ENCODE data around the gene AACS.
"Not testable (repeated sequence)": the region's sequence is repeated elsewhere in the genome, so short reads cannot be mapped to it uniquely, and the experiment has no call there.

The AACS gene

GRCh38 chr12:125098676-125099408 lies 33.6 kb downstream of the AACS start:
- Histone ChIP-seq H3K36me3 (ENCODE audit: control insufficient read depth, insufficient read depth, low read length) (no peaks in the 10 kb centered on the region), H3K9me3 (ENCODE audit: control insufficient read depth, low read length) (no peaks in the 10 kb centered on the region), H3K4me1 (ENCODE audit: control insufficient read depth, insufficient read depth, low read length) (peaks cover 66% of the 10 kb centered on the region), H3K9ac (ENCODE audit: low read length) (no peak overlapping the region), H3K27me3 (ENCODE audit: control insufficient read depth, insufficient read depth, low read length) (no peaks in the 10 kb centered on the region), H3K4me3 (ENCODE audit: low read length) (no peak overlapping the region)

- H3K9me3 ChIP-seq (ENCODE audit: control insufficient read depth, low read length), result no peaks in the 10 kb centered on the region
- no peak overlapping the region for H3K9ac ChIP-seq (ENCODE audit: low read length)
- peaks cover 63% of the 10 kb centered on the region for H3K4me1 ChIP-seq (ENCODE audit: control insufficient read depth, insufficient read depth, low read length)
- no peak overlapping the region for H3K4me3 ChIP-seq (ENCODE audit: low read length)
- peaks cover 5% of the 10 kb centered on the region for H3K36me3 ChIP-seq (ENCODE audit: control insufficient read depth, insufficient read depth, low read length)
- no peaks in the 10 kb centered on the region for H3K27me3 ChIP-seq (ENCODE audit: control insufficient read depth, insufficient read depth, low read length)
These were observed 34.2 kb downstream of the AACS start for GRCh38 chr12:125099409-125099782.

GRCh38 chr12:125100551-125101434 lies 35.6 kb downstream of the AACS start:
- Histone ChIP-seq H3K9ac (ENCODE audit: low read length) (no peak overlapping the region), H3K36me3 (ENCODE audit: control insufficient read depth, insufficient read depth, low read length) (peaks cover 5% of the 10 kb centered on the region), H3K4me3 (ENCODE audit: low read length) (no peak overlapping the region), H3K9me3 (ENCODE audit: control insufficient read depth, low read length) (no peaks in the 10 kb centered on the region), H3K27me3 (ENCODE audit: control insufficient read depth, insufficient read depth, low read length) (no peaks in the 10 kb centered on the region), H3K4me1 (ENCODE audit: control insufficient read depth, insufficient read depth, low read length) (peaks cover 63% of the 10 kb centered on the region)

GRCh38 chr12:125104982-125105381 lies 39.7 kb downstream of the AACS start:
- Histone ChIP-seq H3K4me3 (ENCODE audit: low read length) (no peak overlapping the region), H3K9ac (ENCODE audit: low read length) (no peak overlapping the region), H3K27me3 (ENCODE audit: control insufficient read depth, insufficient read depth, low read length) (no peaks in the 10 kb centered on the region), H3K4me1 (ENCODE audit: control insufficient read depth, insufficient read depth, low read length) (peaks cover 33% of the 10 kb centered on the region), H3K9me3 (ENCODE audit: control insufficient read depth, low read length) (no peaks in the 10 kb centered on the region), H3K36me3 (ENCODE audit: control insufficient read depth, insufficient read depth, low read length) (peaks cover 9% of the 10 kb centered on the region)

- H3K4me1 ChIP-seq (ENCODE audit: control insufficient read depth, insufficient read depth, low read length), result peaks cover 27% of the 10 kb centered on the region
- no peaks in the 10 kb centered on the region for H3K27me3 ChIP-seq (ENCODE audit: control insufficient read depth, insufficient read depth, low read length)
- H3K36me3 ChIP-seq (ENCODE audit: control insufficient read depth, insufficient read depth, low read length), result peaks cover 9% of the 10 kb centered on the region
- no peak overlapping the region for H3K4me3 ChIP-seq (ENCODE audit: low read length)
- H3K9ac ChIP-seq (ENCODE audit: low read length), result no peak overlapping the region
- no peaks in the 10 kb centered on the region for H3K9me3 ChIP-seq (ENCODE audit: control insufficient read depth, low read length)
These were observed 40.4 kb downstream of the AACS start for GRCh38 chr12:125105600-125105999.

DNA sequence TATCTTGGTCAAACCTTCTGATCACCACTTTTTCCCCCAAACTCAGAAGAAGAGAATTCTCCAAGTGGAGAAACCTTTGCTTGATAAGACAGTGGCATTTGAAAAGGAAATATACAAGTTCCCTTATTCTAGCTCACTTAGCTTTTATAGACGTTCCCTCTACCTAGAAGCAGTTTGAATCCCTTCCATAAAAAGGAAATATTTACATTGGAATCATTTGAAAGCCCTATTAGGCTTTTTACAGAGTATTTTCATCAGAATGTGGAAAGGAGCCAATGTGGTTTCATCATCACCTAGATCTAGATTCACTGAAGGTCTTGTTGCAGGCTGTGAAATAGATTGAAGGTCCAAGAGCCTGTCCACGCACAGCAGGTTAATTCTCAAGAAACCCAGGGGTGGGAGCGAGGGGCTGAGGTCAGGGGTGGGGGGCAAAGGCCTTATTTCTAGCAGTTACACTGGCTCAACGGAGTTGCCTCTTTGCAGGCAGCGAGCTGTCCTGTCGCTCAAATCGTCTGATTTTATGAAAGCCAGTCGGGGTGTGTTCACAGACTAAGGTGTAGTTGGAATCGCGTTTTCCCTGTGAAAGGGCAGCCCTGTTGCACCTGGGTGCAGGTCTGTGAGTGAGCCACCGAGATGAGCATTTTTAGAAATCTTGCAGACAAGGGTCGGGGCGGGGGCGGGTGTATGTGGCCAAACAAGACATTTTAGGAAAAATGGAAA lies 45.6 kb downstream of the AACS start:
- Histone ChIP-seq H3K4me3 (ENCODE audit: low read length) (no peak overlapping the region), H3K9ac (ENCODE audit: low read length) (no peak overlapping the region), H3K9me3 (ENCODE audit: control insufficient read depth, low read length) (no peaks in the 10 kb centered on the region), H3K36me3 (ENCODE audit: control insufficient read depth, insufficient read depth, low read length) (peaks cover 13% of the 10 kb centered on the region), H3K4me1 (ENCODE audit: control insufficient read depth, insufficient read depth, low read length) (no peaks in the 10 kb centered on the region), H3K27me3 (ENCODE audit: control insufficient read depth, insufficient read depth, low read length) (no peaks in the 10 kb centered on the region)

DNA sequence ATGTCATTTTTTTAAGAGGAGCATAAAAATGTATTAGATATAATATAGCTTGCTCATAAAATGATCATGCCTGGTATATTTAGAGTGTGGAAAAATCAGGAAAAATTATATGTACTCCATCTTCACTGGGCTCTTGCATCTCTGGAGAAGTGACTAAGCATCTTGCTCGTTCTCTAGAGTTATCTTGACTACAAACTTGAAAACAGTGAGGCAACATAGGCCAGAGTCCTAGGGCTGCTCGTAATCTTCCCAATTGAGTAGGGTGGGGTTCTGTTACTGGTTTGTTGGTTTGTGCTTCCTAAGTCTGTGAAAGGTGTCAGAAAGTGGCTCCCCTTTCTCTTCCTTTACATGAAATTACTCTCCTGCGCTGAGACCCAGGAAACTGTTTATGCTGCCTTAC lies 46.2 kb downstream of the AACS start:
- Histone ChIP-seq H3K4me3 (ENCODE audit: low read length) (no peak overlapping the region), H3K9me3 (ENCODE audit: control insufficient read depth, low read length) (no peaks in the 10 kb centered on the region), H3K27me3 (ENCODE audit: control insufficient read depth, insufficient read depth, low read length) (no peaks in the 10 kb centered on the region), H3K9ac (ENCODE audit: low read length) (no peak overlapping the region), H3K36me3 (ENCODE audit: control insufficient read depth, insufficient read depth, low read length) (peaks cover 10% of the 10 kb centered on the region), H3K4me1 (ENCODE audit: control insufficient read depth, insufficient read depth, low read length) (no peaks in the 10 kb centered on the region)

DNA sequence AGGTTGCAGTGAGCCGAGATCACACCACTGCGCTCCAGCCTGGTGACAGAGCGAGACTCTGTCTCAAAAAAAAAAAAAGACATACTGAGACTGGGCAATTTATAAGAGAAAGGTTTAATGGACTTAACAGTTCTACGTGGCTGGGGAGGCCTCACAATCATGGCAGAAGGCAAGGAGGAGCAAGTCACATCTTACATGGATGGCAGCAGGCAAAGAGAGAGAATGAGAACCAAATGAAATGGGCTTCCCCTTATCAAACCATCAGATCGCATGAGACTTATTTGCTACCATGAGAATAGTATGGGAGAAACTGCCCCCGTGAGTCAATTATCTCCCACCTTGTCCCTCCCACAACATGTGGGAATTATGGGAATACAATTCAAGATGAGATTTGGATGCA lies 47.4 kb downstream of the AACS start:
- not testable (repeated sequence) for H3K27me3 ChIP-seq (ENCODE audit: control insufficient read depth, insufficient read depth, low read length); H3K36me3 ChIP-seq (ENCODE audit: control insufficient read depth, insufficient read depth, low read length); H3K9me3 ChIP-seq (ENCODE audit: control insufficient read depth, low read length)

DNA sequence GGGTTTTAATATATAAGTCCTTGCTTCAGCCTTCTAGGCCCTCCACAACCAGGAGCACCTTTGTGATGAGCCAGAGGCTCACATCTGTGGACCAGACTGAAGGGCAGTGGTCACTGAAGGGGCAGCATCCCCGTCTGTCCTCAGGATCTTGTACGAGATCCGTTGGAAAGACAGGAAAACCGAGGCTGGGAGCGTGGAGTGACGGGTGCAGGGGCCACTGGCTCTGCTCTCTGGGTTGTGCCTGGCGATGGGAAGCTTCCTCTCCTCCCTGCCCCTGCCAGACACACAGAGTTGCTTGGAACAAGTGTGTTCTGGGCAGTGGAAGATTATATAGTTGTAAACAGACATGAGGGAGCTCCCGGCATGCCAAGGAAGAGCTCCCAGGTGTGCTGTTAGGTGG lies 48.0 kb downstream of the AACS start:
- no peaks in the 10 kb centered on the region for H3K4me1 ChIP-seq (ENCODE audit: control insufficient read depth, insufficient read depth, low read length)
- H3K9ac ChIP-seq (ENCODE audit: low read length), result no peak overlapping the region
- no peak overlapping the region for H3K4me3 ChIP-seq (ENCODE audit: low read length)
- H3K27me3 ChIP-seq (ENCODE audit: control insufficient read depth, insufficient read depth, low read length), result no peaks in the 10 kb centered on the region
- peaks cover 8% of the 10 kb centered on the region for H3K36me3 ChIP-seq (ENCODE audit: control insufficient read depth, insufficient read depth, low read length)
- no peaks in the 10 kb centered on the region for H3K9me3 ChIP-seq (ENCODE audit: control insufficient read depth, low read length)

More for the DNA sequence above, 47.4 kb downstream of the AACS start:
- H3K4me3 ChIP-seq (ENCODE audit: low read length); H3K9ac ChIP-seq (ENCODE audit: low read length); H3K4me1 ChIP-seq (ENCODE audit: control insufficient read depth, insufficient read depth, low read length): not testable (repeated sequence)

GRCh38 chr12:125113789-125114188 lies 48.6 kb downstream of the AACS start:
- H3K9ac ChIP-seq (ENCODE audit: low read length), result no peak overlapping the region
- peaks cover 8% of the 10 kb centered on the region for H3K36me3 ChIP-seq (ENCODE audit: control insufficient read depth, insufficient read depth, low read length)
- no peaks in the 10 kb centered on the region for H3K9me3 ChIP-seq (ENCODE audit: control insufficient read depth, low read length)
- H3K4me1 ChIP-seq (ENCODE audit: control insufficient read depth, insufficient read depth, low read length), result no peaks in the 10 kb centered on the region
- no peak overlapping the region for H3K4me3 ChIP-seq (ENCODE audit: low read length)
- no peaks in the 10 kb centered on the region for H3K27me3 ChIP-seq (ENCODE audit: control insufficient read depth, insufficient read depth, low read length)

- Histone ChIP-seq H3K9me3 (ENCODE audit: control insufficient read depth, low read length) (no peaks in the 10 kb centered on the region), H3K9ac (ENCODE audit: low read length) (no peak overlapping the region), H3K4me1 (ENCODE audit: control insufficient read depth, insufficient read depth, low read length) (no peaks in the 10 kb centered on the region), H3K36me3 (ENCODE audit: control insufficient read depth, insufficient read depth, low read length) (peaks cover 8% of the 10 kb centered on the region), H3K4me3 (ENCODE audit: low read length) (no peak overlapping the region), H3K27me3 (ENCODE audit: control insufficient read depth, insufficient read depth, low read length) (no peaks in the 10 kb centered on the region)
These were observed 49.3 kb downstream of the AACS start for GRCh38 chr12:125114365-125115141.
